DOHH2 (cell line): ENCODE data around the gene TFAP2B.

Source experiments
- EZH2phosphoT487 ChIP-seq: fragments of 200-600 bp; sonication (generic); IDR thresholded peaks from 2 replicates; pipeline ENCODE4 v1.6.1; 2017; ENCODE audit warnings: borderline replicate concordance, mild to moderate bottlenecking, antibody characterized with exemption, low read length, moderate library complexity, mixed read lengths
- TF ChIP-seq, protein P1 (sequence below): fragments of 200-600 bp; sonication (generic); IDR thresholded peaks from one replicate; pipeline ENCODE4 v1.5.1; 2014; ENCODE audit warnings: antibody characterized with exemption, mild to moderate bottlenecking, low read depth, low read length; ENCODE audit not compliant: poor library complexity, severe bottlenecking

DNA sequence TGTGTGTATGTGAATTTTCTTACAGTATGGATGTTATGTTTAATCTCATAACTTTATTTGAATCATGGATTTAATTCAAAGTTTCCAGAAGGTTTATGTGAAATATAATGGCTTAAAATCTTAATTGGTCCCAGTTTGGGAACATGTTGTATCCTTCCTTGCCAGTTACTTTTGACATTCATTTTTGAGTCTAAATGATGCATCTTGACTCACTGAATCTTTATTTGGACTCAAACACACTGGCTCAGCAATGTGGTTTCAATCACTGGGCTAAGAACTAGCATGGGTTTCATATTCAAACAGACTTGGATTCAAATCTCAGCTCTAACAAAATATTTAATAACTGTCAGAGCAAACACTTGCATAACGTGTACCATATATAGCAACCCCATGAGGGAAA lies 25.9 kb upstream of the TFAP2B start:
- TF ChIP-seq EZH2phosphoT487, result no peak
- TF ChIP-seq, protein P1, sequence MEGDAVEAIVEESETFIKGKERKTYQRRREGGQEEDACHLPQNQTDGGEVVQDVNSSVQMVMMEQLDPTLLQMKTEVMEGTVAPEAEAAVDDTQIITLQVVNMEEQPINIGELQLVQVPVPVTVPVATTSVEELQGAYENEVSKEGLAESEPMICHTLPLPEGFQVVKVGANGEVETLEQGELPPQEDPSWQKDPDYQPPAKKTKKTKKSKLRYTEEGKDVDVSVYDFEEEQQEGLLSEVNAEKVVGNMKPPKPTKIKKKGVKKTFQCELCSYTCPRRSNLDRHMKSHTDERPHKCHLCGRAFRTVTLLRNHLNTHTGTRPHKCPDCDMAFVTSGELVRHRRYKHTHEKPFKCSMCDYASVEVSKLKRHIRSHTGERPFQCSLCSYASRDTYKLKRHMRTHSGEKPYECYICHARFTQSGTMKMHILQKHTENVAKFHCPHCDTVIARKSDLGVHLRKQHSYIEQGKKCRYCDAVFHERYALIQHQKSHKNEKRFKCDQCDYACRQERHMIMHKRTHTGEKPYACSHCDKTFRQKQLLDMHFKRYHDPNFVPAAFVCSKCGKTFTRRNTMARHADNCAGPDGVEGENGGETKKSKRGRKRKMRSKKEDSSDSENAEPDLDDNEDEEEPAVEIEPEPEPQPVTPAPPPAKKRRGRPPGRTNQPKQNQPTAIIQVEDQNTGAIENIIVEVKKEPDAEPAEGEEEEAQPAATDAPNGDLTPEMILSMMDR, result no peak
